ENCODE measurements around the gene NRF1.

NRF1 gene

DNA sequence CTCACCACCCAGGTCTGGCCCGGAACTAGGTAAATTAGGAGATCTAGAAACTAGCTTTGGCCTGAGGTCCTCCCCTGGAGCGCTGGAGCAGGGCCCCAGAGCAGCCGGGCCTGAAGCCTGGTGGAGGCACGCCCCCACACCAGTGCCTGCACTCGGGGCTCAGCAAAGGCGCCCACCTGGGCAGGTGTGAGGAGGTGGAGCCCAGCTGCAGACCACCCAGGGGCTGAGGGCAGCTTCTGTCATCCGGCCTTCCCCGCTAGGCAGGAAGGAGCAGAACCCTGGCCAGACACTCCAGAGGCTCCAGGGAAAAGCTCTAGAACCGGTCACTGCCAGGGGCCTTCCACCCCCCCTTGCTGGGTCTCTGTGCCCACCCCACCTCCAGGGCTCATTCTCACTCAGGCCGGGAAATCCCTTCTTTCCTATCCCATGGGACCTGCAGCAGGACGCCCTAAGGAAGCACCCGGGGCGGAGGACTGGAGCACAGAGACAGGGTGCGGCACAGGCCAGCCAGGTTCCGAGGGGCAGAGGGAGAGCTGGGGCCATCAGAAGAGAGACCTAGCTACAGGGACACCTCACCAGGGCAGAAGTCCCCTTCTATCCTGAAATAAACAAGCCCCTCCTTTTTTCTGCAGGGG lies 161.2 kb downstream of the NRF1 start:
- no peak for FAIRE-seq

GRCh38 chr7:129773328-129773731 lies 161.8 kb downstream of the NRF1 start:
- no peak for FAIRE-seq

- FAIRE-seq: no peak
Observed at GRCh38 chr7:129773871-129774270, 162.4 kb downstream of the NRF1 start.

DNA sequence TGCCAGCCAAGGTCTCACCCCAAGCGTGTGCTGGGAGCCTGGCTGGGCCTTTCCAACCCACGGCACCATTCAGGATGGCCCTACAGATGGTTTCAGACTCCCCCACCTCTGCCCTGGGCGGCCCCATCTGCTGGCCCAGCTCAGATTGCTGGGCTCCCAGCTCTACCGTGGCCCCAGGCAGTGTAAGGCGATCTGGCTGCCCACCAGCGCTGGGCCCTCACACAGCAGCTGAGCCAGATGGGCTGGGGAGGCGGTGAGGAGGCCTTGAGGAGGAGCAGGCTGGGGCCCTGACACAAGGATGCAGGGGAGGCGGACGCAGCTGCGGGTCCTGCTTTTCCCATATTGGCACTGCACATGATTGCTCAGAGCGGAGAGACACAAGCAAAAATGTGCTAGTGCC lies 162.8 kb downstream of the NRF1 start:
- FAIRE-seq: no peak

DNA sequence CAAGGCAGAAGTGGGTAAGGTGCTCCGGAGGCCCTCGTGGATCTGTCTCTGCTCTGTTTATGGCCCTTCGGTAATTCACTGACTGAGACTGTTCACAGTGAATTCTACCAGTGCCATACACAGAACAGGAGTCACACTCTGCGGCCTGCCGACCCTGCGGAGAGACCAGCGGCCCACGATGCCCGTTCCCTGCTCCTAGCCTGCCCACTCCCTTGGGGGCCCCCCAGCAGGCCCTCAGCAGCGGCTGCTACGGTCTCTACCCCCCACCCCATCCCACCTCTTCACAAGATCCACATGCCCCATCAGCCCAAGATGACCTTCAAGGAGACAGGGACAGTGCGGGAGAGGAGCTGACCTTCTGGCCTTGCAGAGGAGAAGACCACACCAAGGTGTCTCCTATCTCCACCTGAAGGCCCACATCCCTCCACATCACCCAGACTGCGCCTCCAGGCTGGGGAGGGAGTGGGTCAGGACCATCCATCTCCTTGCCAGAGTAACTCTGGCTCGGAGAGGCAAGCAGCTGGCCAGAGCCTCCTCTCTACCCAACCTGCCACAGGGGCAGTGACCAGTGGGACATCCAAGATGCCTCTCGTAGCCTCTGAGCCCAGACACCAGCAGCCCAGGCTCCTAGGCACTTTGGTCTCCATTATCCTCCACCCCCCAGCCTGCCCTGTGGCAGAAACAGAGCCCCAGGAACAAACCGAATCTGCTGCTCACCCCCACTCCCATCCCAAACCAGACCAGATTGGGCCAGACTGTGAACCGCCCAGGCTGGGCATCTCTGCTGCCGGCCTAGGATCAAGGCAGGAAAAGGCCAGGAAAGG lies 163.6 kb downstream of the NRF1 start:
- no peak for FAIRE-seq

- FAIRE-seq: no peak
Observed at GRCh38 chr7:129775695-129776361, 164.3 kb downstream of the NRF1 start.

- no peak for FAIRE-seq
Observed at GRCh38 chr7:129776362-129776722, 164.8 kb downstream of the NRF1 start.

DNA sequence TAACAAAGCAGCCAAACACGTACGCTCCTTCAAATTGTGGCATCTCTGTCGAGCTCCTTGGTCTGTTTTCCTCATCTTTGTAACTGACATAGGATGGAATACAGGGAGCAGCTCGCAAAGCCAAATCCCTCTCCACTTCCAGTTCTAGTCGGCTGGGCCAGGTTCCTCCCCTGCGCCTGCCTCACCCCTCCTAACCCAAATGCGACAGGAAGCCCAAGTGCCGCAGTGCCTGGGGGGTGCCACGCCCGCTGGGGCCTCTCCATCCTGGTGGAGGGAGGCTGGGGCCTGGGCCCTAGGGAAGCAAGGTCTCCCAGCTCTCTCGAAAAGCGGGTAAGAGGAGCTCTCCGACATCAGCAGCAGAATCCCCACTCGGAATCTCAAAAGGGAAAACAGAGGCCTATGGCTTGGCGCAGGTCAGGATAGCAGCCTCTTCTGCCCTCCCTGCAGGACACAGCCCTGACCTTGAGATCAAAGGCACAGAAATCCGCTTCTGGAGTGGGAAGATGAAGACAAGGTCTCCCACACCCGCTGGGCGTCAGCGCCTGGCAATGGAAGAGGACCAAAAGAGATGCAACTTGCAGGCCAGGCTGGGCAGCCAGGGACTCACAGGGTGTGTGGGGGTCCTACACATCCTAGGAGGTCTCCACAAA lies 165.8 kb downstream of the NRF1 start:
- no peak for FAIRE-seq

- no peak for FAIRE-seq
Observed at GRCh38 chr7:129777993-129778769, 166.7 kb downstream of the NRF1 start.

- FAIRE-seq: no peak
Observed at GRCh38 chr7:129778770-129779601, 167.5 kb downstream of the NRF1 start.

DNA sequence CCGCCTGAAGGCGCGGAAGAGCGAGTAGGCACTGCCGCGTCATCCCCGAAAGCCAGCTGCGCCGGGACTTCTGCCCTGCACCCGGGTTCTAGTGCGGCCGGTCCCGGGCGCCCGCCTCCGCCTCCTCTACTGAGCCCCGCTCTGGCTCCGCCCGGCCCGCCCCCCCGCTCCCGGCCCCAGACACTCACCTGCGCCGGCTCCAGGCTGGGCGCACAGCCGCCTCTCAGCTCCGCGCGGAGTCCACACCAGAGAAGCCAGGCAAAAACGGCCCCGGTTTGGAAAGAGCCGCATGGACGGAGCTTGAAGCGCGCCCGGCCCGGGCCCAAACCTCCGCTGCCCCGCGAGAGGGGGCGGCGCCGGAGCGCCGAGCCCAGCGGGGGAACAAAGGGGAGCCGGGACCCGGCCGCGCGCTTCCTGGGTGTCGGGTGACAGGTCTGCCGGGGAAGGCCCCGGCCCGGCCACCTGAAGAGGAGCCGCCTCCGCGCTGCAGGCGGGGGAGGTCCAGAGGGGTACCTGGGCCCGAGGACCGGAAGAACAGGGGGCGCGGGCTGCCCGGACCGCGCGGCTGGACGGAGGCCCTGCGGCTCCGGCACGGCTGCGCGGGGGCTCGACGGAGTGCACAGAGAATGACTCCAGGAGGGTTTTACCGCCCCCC lies 168.2 kb downstream of the NRF1 start:
- FAIRE-seq: no peak

DNA sequence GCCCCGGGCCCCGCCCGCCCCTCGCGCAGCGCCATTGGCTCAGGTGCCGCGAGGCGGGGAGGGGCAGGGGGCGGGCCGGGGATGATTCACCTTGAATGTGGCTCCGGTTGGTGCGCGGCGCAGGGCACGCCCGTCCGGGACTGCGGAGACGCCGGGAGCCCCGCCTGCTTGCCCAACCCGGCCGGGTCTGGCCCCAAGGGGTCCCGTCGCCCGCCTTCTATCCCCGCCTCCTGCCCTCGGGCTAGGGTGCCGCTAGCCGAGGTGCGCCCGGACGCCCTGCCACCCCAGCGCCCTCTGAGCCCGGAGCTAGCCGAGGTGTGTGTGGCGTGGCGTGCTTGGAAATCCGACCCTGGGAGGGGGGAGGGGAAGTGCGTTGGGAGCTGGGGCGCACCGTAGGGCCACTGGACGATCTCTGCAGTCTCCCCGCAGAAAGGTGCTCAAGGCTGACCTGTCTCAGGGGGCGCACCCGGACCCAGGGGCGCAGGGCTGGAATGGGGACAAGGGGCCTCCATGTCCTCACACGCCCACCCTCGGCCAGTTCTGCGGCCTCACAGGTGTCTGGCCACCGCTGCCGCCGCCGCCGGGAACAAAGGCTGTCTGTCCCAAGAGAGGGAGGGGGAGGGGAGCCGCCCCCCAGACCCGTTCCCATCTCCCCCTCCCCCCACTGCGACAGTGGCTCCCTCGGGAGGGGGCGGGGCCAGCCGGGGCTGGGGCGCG lies 168.9 kb downstream of the NRF1 start:
- FAIRE-seq: no peak

DNA sequence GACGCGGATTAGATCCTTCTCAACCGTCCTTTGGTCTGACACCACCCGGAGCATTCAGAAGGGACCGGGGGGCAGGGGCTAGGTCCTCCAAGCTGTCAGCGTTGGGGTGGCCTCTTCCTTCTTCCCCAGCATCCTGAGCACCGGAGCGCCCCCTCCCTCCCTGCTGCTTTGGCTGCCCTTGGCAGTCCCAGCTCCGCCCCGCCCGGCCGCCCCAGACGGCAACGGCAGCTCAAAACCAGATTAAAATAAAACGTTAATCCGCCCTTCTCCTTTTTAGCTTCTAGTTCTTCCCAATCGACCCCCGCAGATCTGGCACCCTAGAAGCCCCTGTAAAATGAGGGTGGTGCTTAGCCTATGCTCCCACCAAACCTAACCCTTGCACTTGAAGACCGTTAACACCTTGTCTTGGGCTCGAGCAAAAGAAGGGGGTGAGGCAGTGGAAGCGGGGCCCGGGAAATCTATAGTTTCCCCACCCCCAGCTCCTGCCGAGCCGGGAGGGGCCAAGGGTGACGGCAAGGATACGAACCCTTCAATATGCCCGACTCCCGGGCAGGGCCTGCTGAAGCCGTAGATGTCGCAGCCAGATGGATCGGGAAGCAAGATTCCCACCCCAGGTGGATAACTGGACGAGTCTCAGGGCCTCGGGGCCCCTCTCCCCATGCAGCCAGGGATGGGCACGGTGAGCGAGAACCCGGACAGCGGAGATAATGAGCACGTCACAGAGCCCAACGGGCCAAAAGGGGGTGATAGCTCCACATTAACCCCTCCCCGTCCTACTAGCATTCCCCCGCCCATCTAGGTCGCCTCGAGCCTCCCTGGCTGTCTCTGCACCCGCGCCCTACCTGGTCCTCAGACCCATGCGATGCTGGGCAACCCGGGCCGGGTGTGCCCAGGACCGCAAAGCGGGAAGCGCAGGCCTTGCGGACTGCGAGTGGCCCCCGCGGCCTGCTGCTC lies 169.7 kb downstream of the NRF1 start:
- no peak for FAIRE-seq

DNA sequence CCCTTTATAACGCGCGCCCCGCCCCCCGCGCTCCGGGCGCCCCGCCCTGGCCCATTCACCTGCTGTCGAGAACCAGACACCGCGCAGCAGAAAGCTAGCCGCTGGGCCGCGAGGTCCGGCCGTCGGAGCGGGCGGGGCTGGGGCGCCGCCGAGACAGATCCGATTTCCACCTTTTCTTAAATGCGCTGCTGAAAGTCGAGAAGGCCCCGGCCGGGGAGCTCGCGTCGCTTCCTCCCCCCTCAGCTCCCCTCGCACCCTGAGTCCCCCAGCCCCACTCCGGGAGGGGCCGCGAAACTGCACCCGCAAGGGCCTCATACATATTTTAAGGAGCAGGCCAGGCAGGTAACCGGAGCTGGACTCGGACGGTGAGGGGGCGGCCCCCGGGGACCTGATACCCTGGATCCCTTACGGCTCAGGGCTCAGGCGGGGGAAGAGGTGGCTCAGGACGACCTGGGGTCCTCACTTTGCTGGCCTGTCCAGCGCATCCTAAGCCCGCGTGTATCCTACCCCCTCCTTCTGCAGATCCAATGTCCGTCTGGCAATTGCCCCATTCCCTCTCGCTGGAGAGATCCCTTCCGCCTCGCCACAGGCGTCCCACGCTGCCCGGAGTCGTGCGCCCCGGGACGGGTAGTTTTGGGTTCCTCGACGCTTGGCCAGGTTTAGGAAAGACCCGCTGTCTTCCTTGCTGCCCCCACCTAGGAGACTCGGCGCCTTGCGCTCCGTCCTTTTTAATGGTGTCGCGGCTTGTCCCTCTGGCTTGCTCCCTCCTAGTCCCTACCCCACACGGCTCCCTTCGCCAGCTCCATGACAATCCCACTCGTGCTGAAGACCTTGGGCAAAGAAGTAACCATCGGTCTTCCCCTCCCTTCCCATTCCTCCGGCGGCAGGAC lies 170.7 kb downstream of the NRF1 start:
- FAIRE-seq: no peak

- FAIRE-seq: no peak
Observed at GRCh38 chr7:129782818-129783583, 171.5 kb downstream of the NRF1 start.

- no peak for FAIRE-seq
Observed at GRCh38 chr7:129783584-129783919, 172.0 kb downstream of the NRF1 start.

DNA sequence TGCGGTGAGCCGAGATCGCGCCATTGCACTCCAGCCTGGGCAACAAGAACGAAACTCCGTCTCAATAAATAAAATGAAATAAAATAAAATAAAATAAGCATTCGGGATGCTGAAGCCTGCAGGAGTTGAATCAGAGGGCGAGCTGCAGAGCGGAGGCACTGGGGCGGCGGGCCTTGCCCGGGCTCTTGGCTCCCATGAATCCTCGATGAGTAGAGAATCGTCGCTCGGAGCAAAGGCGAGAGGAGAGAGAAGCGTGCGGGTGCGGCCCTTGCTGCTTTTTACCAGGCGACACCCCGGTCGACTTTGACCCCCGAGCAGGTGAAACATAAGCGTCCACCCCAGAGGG lies 172.9 kb downstream of the NRF1 start:
- FAIRE-seq: no peak

All from endometrium (tissue), 2 donors.